Erythroblast (primary cell): ENCODE data around the gene CCDC91.

ENCODE experiments used
- GATA1 ChIP-seq: IDR thresholded peaks from 2 replicates; pipeline ENCODE4 v1.6.1; 2011; ENCODE audit warnings: low read depth, mild to moderate bottlenecking, control low read depth, low read length, moderate library complexity
- POLR2A ChIP-seq: IDR thresholded peaks from 2 replicates; pipeline ENCODE4 v1.6.1; 2011; ENCODE audit warnings: mild to moderate bottlenecking, low read length

DNA sequence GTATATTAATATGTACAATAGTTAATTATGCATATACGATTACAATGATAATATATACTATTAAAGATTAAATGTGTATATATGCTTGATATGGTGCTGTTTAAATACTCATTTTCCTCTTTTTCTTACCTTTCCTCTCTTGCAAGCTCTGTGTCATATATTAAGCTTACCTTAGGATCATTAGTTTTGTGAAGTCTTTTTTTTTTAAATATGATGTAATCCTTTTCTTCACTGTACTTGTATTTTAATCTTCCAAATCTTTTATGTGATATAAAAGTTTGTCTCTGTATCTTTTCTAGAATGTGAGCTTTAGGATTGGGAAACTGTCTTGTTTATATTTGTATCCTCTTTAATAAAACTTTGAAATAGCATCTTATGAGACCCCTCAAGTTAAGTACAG, 88.7 kb downstream of the CCDC91 start:
- TF ChIP-seq POLR2A, result no peak
- TF ChIP-seq GATA1, result no peak
